Activated effector memory CD4-positive, alpha-beta T cell treated with Interleukin-2 at 50 U/mL for 16 hours (primary cell): ENCODE results near the gene PTPRN2.
A peak's percentile ranks its signal among the peaks of the same experiment; 100 is the strongest.

Source experiments
- DNase-seq: peaks from one replicate; pipeline ENCODE4 v3.0.0-alpha.2; 2020

Gene PTPRN2

DNA sequence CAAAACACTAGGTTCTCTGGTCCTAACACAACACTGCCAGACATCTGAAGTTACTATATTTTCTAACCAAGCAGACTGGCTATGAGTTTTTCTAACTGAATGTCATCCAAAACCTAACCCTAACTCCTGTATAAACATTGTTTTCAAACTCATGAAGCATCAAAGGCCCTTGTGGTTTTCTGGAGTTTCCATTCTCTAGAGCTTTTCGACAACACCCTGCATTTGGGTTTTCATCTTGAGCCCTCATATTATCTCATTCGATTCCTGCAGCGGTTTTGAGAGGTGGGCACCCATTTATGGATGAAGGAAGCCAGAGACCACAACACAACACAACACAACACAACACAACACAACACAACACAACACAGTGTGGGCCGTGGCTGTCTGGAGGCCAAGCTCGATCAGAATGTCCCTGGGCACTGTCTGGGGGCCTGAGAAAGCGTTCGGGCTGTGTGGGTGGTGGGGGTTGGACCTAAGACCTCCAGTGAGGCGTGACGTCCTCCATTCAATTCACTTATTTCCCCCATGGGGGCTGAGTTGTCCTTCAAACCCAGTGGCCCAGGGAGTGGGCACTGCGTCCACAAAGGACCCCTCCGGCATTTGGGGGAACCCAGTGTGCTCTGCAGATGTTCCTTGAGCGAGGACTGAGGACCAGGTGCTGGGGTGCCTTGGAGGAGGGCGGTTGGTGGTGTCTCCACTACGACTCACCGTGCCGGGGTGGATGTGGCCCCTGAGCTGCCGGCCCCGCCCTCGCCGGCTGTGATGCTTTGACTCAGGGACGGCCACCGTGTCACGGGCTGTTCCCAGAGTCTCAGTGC is 760.4 kb downstream of the PTPRN2 start:
- peak; percentile 2 for DNase-seq

DNA sequence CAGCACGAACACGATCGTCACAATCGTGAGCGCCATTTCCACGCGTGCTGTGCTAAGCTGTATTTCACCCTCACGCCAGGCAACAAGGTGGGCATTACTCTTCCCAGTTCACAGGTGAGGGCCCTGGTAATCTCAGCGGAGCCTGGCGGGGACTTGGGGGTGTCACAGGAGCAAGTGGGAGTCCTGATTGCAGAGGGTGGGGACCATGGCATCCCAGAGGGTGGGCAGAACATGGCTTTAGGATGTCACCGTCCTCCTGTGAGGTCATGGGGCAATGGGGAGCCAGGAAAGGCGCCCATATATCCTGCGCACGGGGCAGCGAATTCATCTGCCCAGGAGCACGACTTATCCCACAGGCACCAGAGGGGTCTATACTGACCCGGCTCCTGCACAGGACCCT is 761.1 kb downstream of the PTPRN2 start:
- DNase-seq: no peak

- no peak for DNase-seq
These were observed 762.3 kb downstream of the PTPRN2 start for GRCh38 chr7:157825325-157825724.

DNA sequence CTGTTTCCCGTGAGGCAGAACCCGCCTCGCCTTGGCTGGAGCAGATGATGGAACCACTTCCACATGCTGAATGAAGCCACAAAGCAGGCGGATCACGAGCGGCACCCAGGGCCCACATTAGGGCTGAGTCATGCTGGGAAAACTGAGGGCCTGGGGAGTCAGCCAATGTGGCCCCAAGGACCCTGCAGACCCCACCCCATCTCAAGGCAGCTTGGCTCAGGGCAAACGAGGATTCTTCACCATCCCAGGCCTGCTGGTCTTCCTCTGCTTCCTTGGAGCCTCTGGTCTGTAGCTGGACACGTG is 762.9 kb downstream of the PTPRN2 start:
- DNase-seq: no peak

DNA sequence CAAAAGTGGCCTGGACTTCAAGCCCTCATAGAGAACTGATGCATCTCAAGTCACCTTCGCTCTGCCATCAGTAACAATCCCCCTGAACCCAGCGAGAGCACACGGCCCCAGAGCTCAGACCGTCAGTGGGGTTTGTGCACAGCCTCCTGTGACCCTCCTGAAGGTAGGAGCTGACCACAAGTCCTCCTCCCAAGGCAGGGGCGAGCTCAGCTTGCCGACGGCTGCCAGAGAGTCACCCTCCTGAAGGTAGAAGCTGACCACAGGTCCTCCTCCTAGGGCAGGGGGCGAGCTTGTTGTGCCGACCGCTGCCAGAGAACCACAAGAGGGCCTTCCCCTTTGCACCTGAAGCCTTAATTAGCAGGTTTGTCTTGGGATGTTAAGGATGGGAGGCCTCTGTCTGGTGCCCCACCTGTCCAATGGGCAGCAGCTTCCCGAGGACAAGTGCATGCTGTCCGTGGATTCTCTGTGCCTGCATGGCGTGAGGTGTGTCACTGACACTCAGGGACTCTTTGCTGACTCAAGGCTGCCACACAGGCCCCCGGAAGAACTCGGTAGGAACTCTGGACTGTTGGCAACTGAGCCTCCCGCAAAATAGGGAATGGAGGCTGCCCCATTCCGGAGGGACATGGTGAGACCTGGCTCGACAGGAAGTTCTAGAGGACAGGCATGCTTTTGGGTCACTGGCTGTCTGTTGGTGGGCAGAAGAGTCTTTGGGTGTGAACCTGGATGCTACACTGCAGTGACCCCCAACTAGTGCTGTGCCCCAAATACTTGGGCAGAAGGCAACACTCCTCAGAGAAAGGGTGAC is 763.4 kb downstream of the PTPRN2 start:
- no peak for DNase-seq

GRCh38 chr7:157822688-157823031 is 765.0 kb downstream of the PTPRN2 start:
- no peak for DNase-seq

- no peak for DNase-seq
These were observed 765.5 kb downstream of the PTPRN2 start for GRCh38 chr7:157821959-157822687.

DNA sequence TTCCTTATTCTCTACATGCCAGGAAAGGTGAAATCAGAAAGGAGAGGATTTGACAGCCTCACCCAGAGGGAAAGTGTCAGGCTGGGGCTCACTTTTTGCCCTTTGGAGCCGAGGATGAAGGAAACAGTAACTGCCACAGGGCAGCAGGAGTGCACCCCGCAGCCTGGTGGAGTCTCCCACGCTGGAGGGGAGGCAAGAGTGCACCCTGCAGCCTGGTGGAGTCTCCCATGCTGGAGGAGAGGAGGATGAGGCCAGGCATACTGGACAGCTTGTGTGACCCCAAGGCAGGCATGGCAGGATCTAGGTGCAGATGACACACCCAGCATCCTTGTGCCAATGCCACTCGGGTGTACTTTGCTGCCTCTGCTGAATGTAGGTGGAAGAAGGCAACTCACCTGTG is 766.8 kb downstream of the PTPRN2 start:
- no peak for DNase-seq

DNA sequence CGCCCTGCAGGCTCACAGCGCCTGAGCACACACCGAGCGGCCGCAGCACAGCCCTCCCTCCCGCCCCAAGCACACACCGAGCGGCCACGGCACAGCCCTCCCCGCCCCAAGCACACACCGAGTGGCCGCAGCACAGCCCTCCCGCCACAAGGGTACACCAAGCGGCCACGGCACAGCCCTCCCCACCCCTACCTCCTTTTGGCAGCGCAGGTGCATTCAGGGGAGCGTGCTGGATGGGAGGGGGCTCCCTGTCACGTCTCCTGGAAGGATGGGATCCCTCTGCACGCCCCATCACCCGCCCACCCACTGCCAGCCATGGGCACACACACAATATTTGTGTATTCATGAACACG is 768.2 kb downstream of the PTPRN2 start:
- no peak for DNase-seq

DNA sequence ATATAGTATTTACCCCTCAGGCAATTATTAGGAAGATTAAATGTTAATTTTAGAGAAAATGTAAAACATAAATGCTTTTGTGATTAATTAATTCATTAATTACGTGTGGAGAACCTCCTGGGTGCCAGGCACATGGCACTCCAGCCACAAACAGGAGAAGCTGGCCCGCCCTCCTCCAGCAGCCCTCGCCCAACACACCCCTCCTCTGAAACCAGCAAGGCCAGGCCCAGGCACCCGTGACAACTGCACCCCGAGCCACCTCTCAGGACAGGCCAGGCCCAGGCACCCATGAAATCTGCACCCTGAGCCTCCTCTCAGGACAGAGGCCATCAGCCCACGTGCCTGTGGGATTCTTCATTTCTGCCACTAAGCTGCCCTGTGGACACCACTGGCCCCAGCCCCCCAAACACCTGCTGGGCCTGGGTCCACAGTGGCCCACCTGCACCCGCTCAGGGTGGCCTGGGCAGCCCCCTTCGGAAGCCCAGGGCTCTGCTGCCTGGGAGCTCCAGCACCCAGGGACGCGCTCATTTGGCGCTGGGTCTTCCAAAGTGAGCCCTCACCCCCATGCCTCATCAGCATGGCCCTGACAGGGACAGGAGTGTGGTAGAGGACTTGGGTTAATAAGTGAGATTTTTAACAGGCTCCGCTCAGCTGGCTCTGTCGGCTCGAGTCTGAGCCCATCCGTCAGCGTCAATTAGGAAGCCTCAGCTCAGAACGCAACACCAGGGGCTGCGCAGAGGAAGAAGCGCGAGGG is 768.7 kb downstream of the PTPRN2 start:
- no peak for DNase-seq

DNA sequence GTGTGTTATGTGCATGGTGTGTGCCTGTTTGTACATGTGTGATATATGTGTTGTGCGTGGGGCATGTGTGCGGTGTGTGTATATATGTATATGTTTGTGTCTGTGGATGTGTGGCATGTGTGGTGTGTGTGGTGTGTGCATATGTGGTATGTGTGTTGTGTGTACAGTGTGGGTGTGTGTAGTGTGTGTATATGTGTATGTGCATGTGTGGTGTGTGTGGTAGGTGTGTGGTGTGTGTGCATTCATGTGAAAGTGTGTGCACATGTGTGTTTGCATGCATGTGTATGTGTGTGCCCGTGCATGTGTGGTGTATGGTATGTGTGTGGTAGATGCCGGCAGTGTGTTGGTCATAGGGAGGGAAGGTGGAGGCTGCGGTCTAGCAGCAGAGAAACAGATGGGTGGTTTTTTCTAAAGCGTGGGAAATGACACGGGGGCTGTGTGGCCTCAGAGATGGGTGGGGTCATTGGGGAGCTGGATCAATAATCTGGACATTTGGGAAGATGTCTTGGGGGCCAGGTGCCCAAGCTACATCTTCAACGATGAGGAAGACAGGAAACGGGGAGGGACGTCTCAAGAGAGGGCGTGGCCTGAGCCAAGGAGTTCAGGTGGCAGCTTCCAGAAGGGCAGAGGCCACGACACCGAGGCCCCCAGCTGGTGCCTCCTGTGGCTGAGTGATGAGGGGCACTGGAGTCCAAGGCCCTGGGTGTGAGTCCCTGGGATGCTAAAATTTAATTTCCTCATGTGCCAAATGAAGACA is 769.5 kb downstream of the PTPRN2 start:
- DNase-seq: no peak

GRCh38 chr7:157817433-157817832 is 770.2 kb downstream of the PTPRN2 start:
- no peak for DNase-seq

- DNase-seq: no peak
These were observed 770.9 kb downstream of the PTPRN2 start for GRCh38 chr7:157816526-157817250.

- DNase-seq: no peak
These were observed 771.5 kb downstream of the PTPRN2 start for GRCh38 chr7:157816086-157816485.

GRCh38 chr7:157815706-157816022 is 772.0 kb downstream of the PTPRN2 start:
- no peak for DNase-seq

- DNase-seq: no peak
These were observed 772.5 kb downstream of the PTPRN2 start for GRCh38 chr7:157814931-157815705.

GRCh38 chr7:157813741-157814661 is 773.6 kb downstream of the PTPRN2 start:
- DNase-seq: no peak

DNA sequence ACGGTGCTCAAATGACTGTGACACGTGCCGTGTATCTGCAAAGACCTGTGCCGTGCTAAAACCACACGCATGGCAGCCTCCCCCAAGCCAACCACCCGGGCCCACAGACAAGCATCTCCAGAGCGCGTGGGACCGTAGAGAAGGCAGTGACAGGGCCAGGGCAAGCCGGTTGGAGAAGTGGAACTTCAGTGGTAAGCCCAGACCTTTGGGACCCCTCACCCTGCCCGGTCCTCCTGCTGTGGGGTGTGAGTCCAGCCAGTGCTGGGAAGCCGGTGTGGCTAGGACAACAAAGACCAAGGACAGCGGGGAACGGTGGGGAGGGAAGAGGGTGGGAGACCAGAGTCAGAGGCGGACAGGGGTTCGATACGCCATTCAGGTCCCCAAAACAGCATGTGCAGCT is 774.6 kb downstream of the PTPRN2 start:
- DNase-seq: no peak

GRCh38 chr7:157811946-157812345 is 775.7 kb downstream of the PTPRN2 start:
- DNase-seq: no peak
